Liver (tissue), 9 donors: ENCODE results near the gene TRAK2. TPM values are rescaled to one million over a fixed set of nuclear protein-coding genes. Genes with fewer than 3 reads are reported as not detected.
A peak's percentile ranks its signal among the peaks of the same experiment; 100 is the strongest.

Experiments
- DNase-seq: peaks from one replicate; pipeline ENCODE4 v3.0.0-alpha.2; 2017; ENCODE audit warnings: low spot score
- H3K27ac ChIP-seq, 2 donors: one replicate each; pipeline ENCODE4 v1.7.0; 2013; ENCODE audit warnings: inconsistent platforms in 2 of 2, low read length in 2 of 2, control low read depth in 1 of 2, low read depth in 1 of 2, mild to moderate bottlenecking in 1 of 2
- H3K27me3 ChIP-seq, 4 donors: one replicate each; pipeline versions ENCODE4 v1.6.1 to v1.7.0; 2013; ENCODE audit warnings: low read length in 3 of 4, inconsistent platforms in 1 of 4, mild to moderate bottlenecking in 1 of 4, moderate library complexity in 1 of 4; ENCODE audit not compliant: control insufficient read depth in 4 of 4, insufficient read depth in 4 of 4
- H3K36me3 ChIP-seq, 4 donors: one replicate each; pipeline versions ENCODE4 v1.6.1 to v1.7.0; 2013; ENCODE audit warnings: low read length in 3 of 4, mild to moderate bottlenecking in 3 of 4, low read depth in 1 of 4, moderate library complexity in 1 of 4; ENCODE audit not compliant: control insufficient read depth in 4 of 4, insufficient read depth in 3 of 4
- H3K4me1 ChIP-seq, 4 donors: one replicate each; pipeline versions ENCODE4 v1.6.1 to v1.7.0; 2013; ENCODE audit warnings: low read length in 3 of 4, mild to moderate bottlenecking in 3 of 4, moderate library complexity in 1 of 4; ENCODE audit not compliant: control insufficient read depth in 4 of 4, insufficient read depth in 4 of 4
- H3K4me3 ChIP-seq, 3 donors: one replicate each; pipeline versions ENCODE4 v1.6.1 to v1.7.0; 2013; ENCODE audit warnings: low read length in 3 of 3, control low read depth in 1 of 3, low read depth in 1 of 3, mild to moderate bottlenecking in 1 of 3
- H3K9ac ChIP-seq, 2 donors: one replicate each; pipeline ENCODE4 v1.7.0; 2013; ENCODE audit warnings: low read length in 2 of 2, mild to moderate bottlenecking in 2 of 2, moderate library complexity in 2 of 2, control low read depth in 1 of 2, low read depth in 1 of 2
- H3K9me3 ChIP-seq, 4 donors: one replicate each; pipeline versions ENCODE4 v1.6.1 to v1.7.0; 2013; ENCODE audit warnings: low read length in 3 of 4; ENCODE audit not compliant: control insufficient read depth in 4 of 4
- ATF3 ChIP-seq: IDR thresholded peaks from 2 replicates; pipeline ENCODE4 v1.6.1; 2016; ENCODE audit warnings: antibody characterized with exemption
- CTCF ChIP-seq: fragments of 150-350 bp; IDR thresholded peaks from 2 replicates; pipeline ENCODE4 v1.5.1; 2017; ENCODE audit warnings: improper control_type of control experiment, low read depth, low read length; ENCODE audit not compliant: missing input control
- EGR1 ChIP-seq, 2 donors: IDR thresholded peaks; 2 replicates each; pipeline ENCODE4 v1.6.1; 2016 to 2018; ENCODE audit warnings: antibody characterized with exemption in 2 of 2, low read depth in 2 of 2
- FOXA1 ChIP-seq: IDR thresholded peaks from 2 replicates; pipeline ENCODE4 v1.6.1; 2016; ENCODE audit warnings: antibody characterized with exemption
- GABPA ChIP-seq, 2 donors: IDR thresholded peaks in 1 of 2; conservative IDR thresholded peaks in 1 of 2; 2 replicates each; pipeline ENCODE4 v1.6.1; 2016; ENCODE audit warnings: antibody characterized with exemption in 2 of 2, mild to moderate bottlenecking in 1 of 2, moderate library complexity in 1 of 2
- HNF4A ChIP-seq, 2 donors: conservative IDR thresholded peaks; 2 replicates each; pipeline ENCODE4 v1.6.1; 2016; ENCODE audit warnings: antibody characterized with exemption in 2 of 2, mild to moderate bottlenecking in 2 of 2
- HNF4G ChIP-seq: IDR thresholded peaks from 2 replicates; pipeline ENCODE4 v1.6.1; 2016; ENCODE audit warnings: antibody characterized with exemption
- JUND ChIP-seq, 2 donors: IDR thresholded peaks; 2 replicates each; pipeline ENCODE4 v1.6.1; 2016; ENCODE audit warnings: antibody characterized with exemption in 2 of 2
- MAX ChIP-seq: IDR thresholded peaks from 2 replicates; pipeline ENCODE4 v1.6.1; 2016; ENCODE audit warnings: antibody characterized with exemption
- NR2F2 ChIP-seq: IDR thresholded peaks from 2 replicates; pipeline ENCODE4 v1.6.1; 2016; ENCODE audit warnings: antibody characterized with exemption
- RAD21 ChIP-seq, 2 donors: IDR thresholded peaks; 2 replicates each; pipeline ENCODE4 v1.6.1; 2016; ENCODE audit warnings: antibody characterized with exemption in 2 of 2, mild to moderate bottlenecking in 2 of 2
- REST ChIP-seq: IDR thresholded peaks from 2 replicates; pipeline ENCODE4 v1.6.1; 2016; ENCODE audit warnings: antibody characterized with exemption, mild to moderate bottlenecking
- TAF1 ChIP-seq: conservative IDR thresholded peaks from 2 replicates; pipeline ENCODE4 v1.6.1; 2016; ENCODE audit warnings: antibody characterized with exemption, mild to moderate bottlenecking
- YY1 ChIP-seq: IDR thresholded peaks from 2 replicates; pipeline ENCODE4 v1.6.1; 2016; ENCODE audit warnings: antibody characterized with exemption, mild to moderate bottlenecking
- WGBS: extraction: QIAGEN DNeasy Blood & Tissue Kit; methylation state at CpG from one replicate; pipeline ENCODE4 v1.1.7; 2013; 5-methylcytosine and 5-hydroxymethylcytosine counted together
- polyA plus RNA-seq, 2 donors: library from polyadenylated mRNA; stranded (reverse) in 1 of 2; unstranded in 1 of 2; fragments of 200-250 nt in 1 of 2; fragments of >200 nt in 1 of 2; fragmentation: Nextera tagmentation in 1 of 2; extraction: Ambion mirVana in 1 of 2; gene quantifications; one replicate each; pipeline versions ENCODE4 v1.2.1 to v1.2.3, GENCODE V29; 2013 to 2015
- total RNA-seq, 2 donors: library from RNA; depleted of rRNA; stranded (reverse); fragments of >200 nt; gene quantifications; one replicate each; pipeline ENCODE4 v1.2.3, GENCODE V29; 2014
- donor health status: healthy.
- donor health status: healthy.
- donor health status: healthy.
- donor health status: healthy.
- donor health status: healthy.

Gene TRAK2
- total and polyA plus RNA-seq, 4 donors, result 6.1 to 207 (median 12.4) TPM

- Histone ChIP-seq H3K4me3 (no peak overlapping the region), H3K9ac (no peak overlapping the region), H3K36me3 (no peaks in the 10 kb centered on the region), H3K27me3 (no peaks in the 10 kb centered on the region), H3K27ac (no peak overlapping the region), H3K9me3 (no peaks in the 10 kb centered on the region), H3K4me1 (no peaks in the 10 kb centered on the region)
- 66% methylated on average over 2 of the region's 2 CpGs for WGBS
- TF ChIP-seq CTCF, result peak; percentile 90
- no peak for TF ChIP-seq EGR1 (IDR thresholded peaks at IDR 0.05; ENCODE audit: low read depth in 2 of 2)
- TF ChIP-seq FOXA1, result no peak
- no peak for TF ChIP-seq JUND (IDR thresholded peaks at IDR 0.05)
- no peak for TF ChIP-seq YY1
- peak; percentile 89 to 94 for TF ChIP-seq RAD21 (IDR thresholded peaks at IDR 0.05)
- no peak for TF ChIP-seq ATF3
- no peak for TF ChIP-seq GABPA (IDR thresholded peaks at IDR 0.05 in 1 of 2, conservative IDR thresholded peaks at IDR 0.05 in 1 of 2)
- no peak for TF ChIP-seq MAX
- no peak for TF ChIP-seq REST
- no peak for TF ChIP-seq TAF1
- TF ChIP-seq HNF4A (conservative IDR thresholded peaks at IDR 0.05), result no peak
- no peak for TF ChIP-seq HNF4G
- no peak for DNase-seq
These were observed 87.2 kb downstream of the TRAK2 start for GRCh38 chr2:201363857-201364560.

GRCh38 chr2:201362396-201362795, 88.9 kb downstream of the TRAK2 start:
- Histone ChIP-seq H3K4me1 (no peaks in the 10 kb centered on the region), H3K36me3 (no peaks in the 10 kb centered on the region), H3K27me3 (no peaks in the 10 kb centered on the region), H3K4me3 (no peak overlapping the region), H3K27ac (no peak overlapping the region), H3K9ac (no peak overlapping the region), H3K9me3 (no peaks in the 10 kb centered on the region)
- 97% methylated on average over 2 of the region's 2 CpGs for WGBS
- DNase-seq, result no peak
- TF ChIP-seq REST (no peak), EGR1 (IDR thresholded peaks at IDR 0.05; ENCODE audit: low read depth in 2 of 2) (no peak), YY1 (no peak), HNF4A (conservative IDR thresholded peaks at IDR 0.05) (no peak), NR2F2 (no peak), FOXA1 (no peak), HNF4G (no peak)
